ENCODE data around the gene ELF4.

Gene ELF4

GRCh38 chrX:130032552-130032951 is 77.7 kb downstream of the ELF4 start:
- DNase-seq: no peak

GRCh38 chrX:130030826-130031225 is 79.5 kb downstream of the ELF4 start:
- DNase-seq: no peak

GRCh38 chrX:130028196-130028595 is 82.1 kb downstream of the ELF4 start:
- DNase-seq: no peak

- DNase-seq: no peak
Measured at GRCh38 chrX:130027569-130027968, 82.7 kb downstream of the ELF4 start.

GRCh38 chrX:130025256-130025655 is 85.0 kb downstream of the ELF4 start:
- no peak for DNase-seq

GRCh38 chrX:130024127-130024526 is 86.2 kb downstream of the ELF4 start:
- no peak for DNase-seq

GRCh38 chrX:130020661-130021324 is 89.5 kb downstream of the ELF4 start:
- DNase-seq: no peak

GRCh38 chrX:130018143-130018542 is 92.2 kb downstream of the ELF4 start:
- DNase-seq: no peak

GRCh38 chrX:130015181-130015580 is 95.1 kb downstream of the ELF4 start:
- DNase-seq: no peak

All from NCI-H524 (cell line).